GM13976 (cell line): ENCODE measurements around the gene KERA.
"Not testable (repeated sequence)": the region's sequence is repeated elsewhere in the genome, so short reads cannot be mapped to it uniquely, and the experiment has no call there.

Source experiments
- DNase-seq: peaks from one replicate; pipeline ENCODE4 v3.0.0; 2012; ENCODE audit warnings: low spot score
- in situ Hi-C: fragments of 300-500 bp; cut with MboI; formaldehyde crosslinking; loops from one replicate; pipeline ENCODE4 v1.12.0; 2022; ENCODE audit warnings: low sequenced_read_pairs, mixed read lengths, inconsistent platforms; ENCODE audit not compliant: unreplicated experiment
- TF ChIP-seq, protein P1 (sequence below): IDR thresholded peaks from 2 replicates; pipeline ENCODE4 v1.5.1; 2012; ENCODE audit warnings: borderline replicate concordance, mild to moderate bottlenecking; ENCODE audit not compliant: insufficient read depth; ENCODE audit errors: extremely low read depth, missing control alignments, control extremely low read depth

KERA gene

DNA sequence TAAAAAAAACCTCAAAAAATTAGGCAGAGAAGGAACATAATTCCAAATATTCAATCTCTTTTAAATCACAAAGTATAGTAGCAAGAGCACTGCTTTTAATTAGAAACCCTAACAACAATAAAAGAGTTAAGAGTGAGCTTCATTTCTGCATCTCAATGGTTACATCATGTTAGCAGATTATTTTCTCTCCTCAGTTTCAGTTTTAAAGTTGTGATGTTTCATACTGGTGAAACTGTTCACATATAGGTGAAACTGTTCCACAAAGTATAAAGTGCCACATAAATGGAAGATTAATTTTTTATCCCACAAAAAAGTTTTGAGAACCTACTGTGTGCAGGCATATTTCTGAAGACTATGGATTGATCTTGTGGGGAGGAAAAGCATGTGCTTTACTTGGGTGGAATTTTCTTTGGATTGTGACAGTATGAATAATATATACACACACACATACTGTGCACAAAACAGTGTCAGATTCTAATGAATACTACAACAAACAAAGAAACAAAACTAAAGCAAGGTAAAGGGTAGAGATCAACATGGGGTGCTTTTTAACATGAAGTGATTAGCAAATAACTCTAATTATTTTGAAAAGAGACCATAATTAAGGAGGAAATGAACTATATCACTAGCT, 36.3 kb upstream of the KERA start:
- TF ChIP-seq, protein P1, sequence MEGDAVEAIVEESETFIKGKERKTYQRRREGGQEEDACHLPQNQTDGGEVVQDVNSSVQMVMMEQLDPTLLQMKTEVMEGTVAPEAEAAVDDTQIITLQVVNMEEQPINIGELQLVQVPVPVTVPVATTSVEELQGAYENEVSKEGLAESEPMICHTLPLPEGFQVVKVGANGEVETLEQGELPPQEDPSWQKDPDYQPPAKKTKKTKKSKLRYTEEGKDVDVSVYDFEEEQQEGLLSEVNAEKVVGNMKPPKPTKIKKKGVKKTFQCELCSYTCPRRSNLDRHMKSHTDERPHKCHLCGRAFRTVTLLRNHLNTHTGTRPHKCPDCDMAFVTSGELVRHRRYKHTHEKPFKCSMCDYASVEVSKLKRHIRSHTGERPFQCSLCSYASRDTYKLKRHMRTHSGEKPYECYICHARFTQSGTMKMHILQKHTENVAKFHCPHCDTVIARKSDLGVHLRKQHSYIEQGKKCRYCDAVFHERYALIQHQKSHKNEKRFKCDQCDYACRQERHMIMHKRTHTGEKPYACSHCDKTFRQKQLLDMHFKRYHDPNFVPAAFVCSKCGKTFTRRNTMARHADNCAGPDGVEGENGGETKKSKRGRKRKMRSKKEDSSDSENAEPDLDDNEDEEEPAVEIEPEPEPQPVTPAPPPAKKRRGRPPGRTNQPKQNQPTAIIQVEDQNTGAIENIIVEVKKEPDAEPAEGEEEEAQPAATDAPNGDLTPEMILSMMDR, result no peak
- in situ Hi-C loops, result no loop called here
- DNase-seq, result no peak

DNA sequence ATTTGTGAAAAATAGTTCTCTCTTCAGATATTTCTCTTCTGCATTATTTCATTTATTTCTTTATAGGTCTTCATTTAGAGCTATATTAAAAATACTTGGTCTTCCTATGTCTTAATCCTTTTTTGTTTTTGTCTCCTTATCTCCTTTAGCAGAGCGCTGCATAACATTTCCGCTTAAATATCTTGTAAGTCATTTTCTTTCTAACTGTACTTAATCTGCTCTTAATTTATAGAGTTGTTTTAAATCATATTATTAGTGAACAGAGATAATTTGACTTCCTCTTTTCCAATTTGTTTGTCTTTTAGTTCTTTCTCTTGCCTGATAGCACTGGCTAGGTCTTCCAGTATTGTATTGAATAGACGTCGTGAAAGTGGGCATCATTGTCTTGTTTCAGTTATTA, 35.5 kb upstream of the KERA start:
- TF ChIP-seq, protein P1, result no peak
- DNase-seq, result no peak
- in situ Hi-C loops, result no loop called here

- DNase-seq, result no peak
- in situ Hi-C loops, result no loop called here
- TF ChIP-seq, protein P1, result no peak
Measured at GRCh38 chr12:91091916-91092715, 34.3 kb upstream of the KERA start.

GRCh38 chr12:91089953-91090352, 32.1 kb upstream of the KERA start:
- DNase-seq, in situ Hi-C loops: not testable (repeated sequence)

DNA sequence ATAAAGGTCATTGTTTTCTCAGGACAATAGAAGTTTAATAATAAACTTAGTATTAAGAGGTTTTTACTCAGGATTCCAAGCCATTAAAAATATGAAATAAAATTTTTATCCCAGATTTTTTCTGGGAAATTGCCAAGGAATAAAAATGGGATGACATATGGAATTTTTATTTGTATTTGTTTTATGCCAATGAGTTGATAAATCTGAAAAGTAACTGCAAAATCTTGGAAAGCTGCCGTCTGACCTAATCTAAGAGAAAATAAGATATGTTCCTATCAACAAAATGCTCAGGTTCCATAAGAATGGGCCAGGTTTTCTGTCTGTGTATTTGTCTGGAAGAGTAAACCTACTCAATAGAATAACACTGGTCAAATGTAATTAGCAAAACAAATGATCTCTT, 22.2 kb upstream of the KERA start:
- TF ChIP-seq, protein P1, result no peak
- in situ Hi-C loops, result no loop called here
- no peak for DNase-seq

GRCh38 chr12:91078501-91078900, 20.7 kb upstream of the KERA start:
- TF ChIP-seq, protein P1, result no peak
- in situ Hi-C loops, result no loop called here
- no peak for DNase-seq

- DNase-seq, result no peak
- in situ Hi-C loops, result no loop called here
- TF ChIP-seq, protein P1, result no peak
Measured at GRCh38 chr12:91077228-91077954, 19.6 kb upstream of the KERA start.
